H1 (cell line): ENCODE data around the gene RGP1. TPM values are rescaled to one million over a fixed set of nuclear protein-coding genes. Genes with fewer than 3 reads are reported as not detected.

Experiments used
- CTCF ChIA-PET: fragments of 300-600 bp; sonication (Branson Sonifier 250); formaldehyde crosslinking; loops from one replicate; lab custom pipeline; 2021; ENCODE audit not compliant: partially characterized antibody; lab: Charles Lee
- POLR2A ChIA-PET: fragments of 300-600 bp; sonication (Branson Sonifier 250); formaldehyde crosslinking; loops from one replicate; lab custom pipeline; 2021; ENCODE audit warnings: inconsistent platforms; ENCODE audit not compliant: partially characterized antibody; lab: Charles Lee
- DNase-seq, 2 experiments: peaks; one replicate each; pipeline versions ENCODE4 v3.0.0 to v3.0.0-alpha.2; 2010 to 2022; ENCODE audit warnings: low spot score in 2 of 2, low read depth in 1 of 2, mixed read lengths in 1 of 2
- FAIRE-seq: peaks from 2 replicates; lab custom pipeline; 2011; peaks lifted over from hg19 to GRCh38; lab: Jason Lieb, UNC
- H2AFZ ChIP-seq: 2 replicates; pipeline ENCODE4 v1.8.1; 2012; ENCODE audit warnings: low read length, inconsistent platforms
- H2AK5ac ChIP-seq: 2 replicates; pipeline ENCODE4 v1.6.1; 2013; ENCODE audit warnings: low read depth, low read length
- H2BK120ac ChIP-seq: replicated peaks from 2 replicates; pipeline ENCODE3; 2013; ENCODE audit warnings: low read depth, low read length, inconsistent platforms
- H2BK12ac ChIP-seq: 2 replicates; pipeline ENCODE4 v1.6.1; 2013; ENCODE audit warnings: low read depth, low read length
- H2BK15ac ChIP-seq: 2 replicates; pipeline ENCODE4 v1.6.1; 2013; ENCODE audit warnings: low read length
- H2BK20ac ChIP-seq: 2 replicates; pipeline ENCODE4 v1.6.1; 2013; ENCODE audit warnings: low read length
- H2BK5ac ChIP-seq: 2 replicates; pipeline ENCODE4 v1.6.1; 2013; ENCODE audit warnings: low read depth, low read length
- H3K14ac ChIP-seq: 2 replicates; pipeline ENCODE4 v1.6.1; 2013; ENCODE audit warnings: inconsistent platforms; ENCODE audit not compliant: insufficient read length
- H3K18ac ChIP-seq: 2 replicates; pipeline ENCODE4 v1.6.1; 2013; ENCODE audit warnings: low read length; ENCODE audit errors: extremely low read depth
- H3K23ac ChIP-seq: 2 replicates; pipeline ENCODE4 v1.6.1; 2013; ENCODE audit warnings: inconsistent platforms; ENCODE audit not compliant: insufficient read length
- H3K23me2 ChIP-seq: 2 replicates; pipeline ENCODE4 v1.6.1; 2013; ENCODE audit warnings: low read depth, low read length
- H3K27ac ChIP-seq: 2 replicates; pipeline ENCODE4 v1.6.1; 2011; ENCODE audit warnings: low read depth, low read length, inconsistent platforms
- H3K27me3 ChIP-seq, 4 experiments: replicated peaks in 1 of 4; 1 replicate in 1 of 4; 2 replicates in 3 of 4; pipeline versions ENCODE4 v1.6.1 to v1.8.1; 2011 to 2013; ENCODE audit warnings: low read length in 3 of 4, mild to moderate bottlenecking in 3 of 4, inconsistent platforms in 2 of 4, mixed read lengths in 2 of 4, moderate library complexity in 1 of 4; ENCODE audit not compliant: control insufficient read depth in 3 of 4, insufficient read depth in 3 of 4; ENCODE audit errors: extremely low read depth in 1 of 4
- H3K36me3 ChIP-seq, 4 experiments: 2 replicates each; pipeline versions ENCODE4 v1.6.1 to v1.8.1; 2011 to 2013; ENCODE audit warnings: mild to moderate bottlenecking in 4 of 4, low read length in 3 of 4, moderate library complexity in 2 of 4, control low read depth in 1 of 4, inconsistent platforms in 1 of 4; ENCODE audit not compliant: insufficient read depth in 4 of 4, control insufficient read depth in 2 of 4
- H3K4ac ChIP-seq: replicated peaks from 2 replicates; pipeline ENCODE3; 2013; ENCODE audit warnings: low read length, low read depth, mixed read lengths, inconsistent platforms; ENCODE audit not compliant: insufficient read length
- H3K4me1 ChIP-seq, 4 experiments: replicated peaks in 1 of 4; 1 replicate in 1 of 4; 2 replicates in 3 of 4; pipeline versions ENCODE4 v1.6.1 to v1.8.1; 2011 to 2013; ENCODE audit warnings: low read length in 3 of 4, inconsistent platforms in 2 of 4, mixed read lengths in 1 of 4; ENCODE audit not compliant: insufficient read depth in 4 of 4, control insufficient read depth in 3 of 4
- H3K4me2 ChIP-seq, 2 experiments: 2 replicates each; pipeline versions ENCODE4 v1.6.1 to v1.8.1; 2011 to 2013; ENCODE audit warnings: low read depth in 2 of 2, low read length in 2 of 2, control low read depth in 1 of 2, inconsistent platforms in 1 of 2, mild to moderate bottlenecking in 1 of 2; ENCODE audit not compliant: insufficient read depth in 1 of 2
- H3K4me3 ChIP-seq, 4 experiments: fragments of 200-600, 300-600 bp in 1 of 4; sonication (generic), shearing (Covaris generic), sonication (Bioruptor Twin) in 1 of 4; 2 replicates each; pipeline versions ENCODE4 v1.5.1 to v1.8.1; 2011 to 2016; ENCODE audit warnings: low read length in 4 of 4, low read depth in 3 of 4, control low read depth in 2 of 4, inconsistent platforms in 2 of 4, mild to moderate bottlenecking in 2 of 4, mixed read lengths in 1 of 4, moderate library complexity in 1 of 4; ENCODE audit not compliant: insufficient read depth in 2 of 4; ENCODE audit errors: extremely low read depth in 1 of 4
- H3K56ac ChIP-seq: replicated peaks from 2 replicates; pipeline ENCODE3; 2013; ENCODE audit warnings: low read depth, mild to moderate bottlenecking, mixed read lengths, low read length, inconsistent platforms; ENCODE audit not compliant: insufficient read length
- H3K79me1 ChIP-seq: 2 replicates; pipeline ENCODE4 v1.6.1; 2013; ENCODE audit warnings: low read depth, low read length, control low read depth
- H3K79me2 ChIP-seq, 2 experiments: 2 replicates each; pipeline versions ENCODE4 v1.6.1 to v1.8.1; 2012 to 2013; ENCODE audit warnings: low read length in 2 of 2, mild to moderate bottlenecking in 2 of 2, inconsistent platforms in 1 of 2; ENCODE audit not compliant: insufficient read depth in 2 of 2, control insufficient read depth in 1 of 2
- H3K9ac ChIP-seq, 4 experiments: replicated peaks in 1 of 4; 1 replicate in 1 of 4; 2 replicates in 3 of 4; pipeline versions ENCODE4 v1.6.1 to v1.8.1; 2011 to 2013; ENCODE audit warnings: low read depth in 3 of 4, low read length in 3 of 4, control low read depth in 2 of 4, mild to moderate bottlenecking in 2 of 4, moderate library complexity in 2 of 4, inconsistent platforms in 1 of 4; ENCODE audit errors: extremely low read depth in 1 of 4
- H3K9me3 ChIP-seq, 2 experiments: 2 replicates each; pipeline versions ENCODE4 v1.6.1 to v1.8.1; 2012 to 2013; ENCODE audit warnings: mild to moderate bottlenecking in 2 of 2, moderate library complexity in 2 of 2, control low read depth in 1 of 2, inconsistent platforms in 1 of 2, low read depth in 1 of 2, low read length in 1 of 2, mixed read lengths in 1 of 2; ENCODE audit not compliant: insufficient read depth in 2 of 2
- H4K20me1 ChIP-seq, 2 experiments: replicated peaks in 1 of 2; 2 replicates each; pipeline versions ENCODE3 to v1.8.1; 2011 to 2013; ENCODE audit warnings: inconsistent platforms in 2 of 2, low read length in 2 of 2, mild to moderate bottlenecking in 1 of 2; ENCODE audit not compliant: insufficient read depth in 2 of 2, control insufficient read depth in 1 of 2
- H4K5ac ChIP-seq: 2 replicates; pipeline ENCODE4 v1.6.1; 2013; ENCODE audit warnings: low read length, low read depth, mixed read lengths, inconsistent platforms; ENCODE audit not compliant: insufficient read length
- H4K8ac ChIP-seq: 2 replicates; pipeline ENCODE4 v1.8.0; 2013; ENCODE audit warnings: mild to moderate bottlenecking, moderate library complexity, low read length, inconsistent platforms; ENCODE audit not compliant: insufficient read depth; ENCODE audit errors: extremely low read depth
- H4K91ac ChIP-seq: replicated peaks from 2 replicates; pipeline ENCODE3; 2013; ENCODE audit warnings: low read length, mixed read lengths, inconsistent platforms; ENCODE audit not compliant: insufficient read length
- CBX8 ChIP-seq: fragments of 300-800, 300-1000 bp; sonication (generic); IDR thresholded peaks from 2 replicates; pipeline ENCODE4 v1.7.1; 2016; ENCODE audit warnings: low read depth, low read length, borderline replicate concordance
- EZH2 ChIP-seq: fragments of 200-600 bp; sonication (generic); IDR thresholded peaks from 2 replicates; pipeline ENCODE4 v1.7.1; 2012; ENCODE audit warnings: low read depth, mild to moderate bottlenecking, moderate library complexity, low read length, inconsistent platforms; ENCODE audit not compliant: severe bottlenecking
- SIN3A ChIP-seq, 2 experiments: IDR thresholded peaks in 1 of 2; conservative IDR thresholded peaks in 1 of 2; 2 replicates each; pipeline ENCODE4 v1.6.1; 2011 to 2012; ENCODE audit warnings: low read length in 2 of 2, improper control_type of control experiment in 1 of 2, low read depth in 1 of 2, mild to moderate bottlenecking in 1 of 2
- SRF ChIP-seq: IDR thresholded peaks from 2 replicates; pipeline ENCODE4 v1.6.1; 2011; ENCODE audit warnings: mild to moderate bottlenecking, low read depth, low read length, moderate library complexity
- TAF7 ChIP-seq: optimal IDR thresholded peaks from 2 replicates; pipeline ENCODE3; 2011; ENCODE audit warnings: low read depth, mild to moderate bottlenecking, inconsistent platforms, low read length, moderate library complexity, borderline replicate concordance
- TBP ChIP-seq: IDR thresholded peaks from 2 replicates; pipeline ENCODE4 v1.6.1; 2011; ENCODE audit warnings: low read depth, low read length, improper control_type of control experiment
- TCF12 ChIP-seq: IDR thresholded peaks from 2 replicates; pipeline ENCODE4 v1.6.1; 2011; ENCODE audit warnings: low read depth, mild to moderate bottlenecking, low read length
- YY1 ChIP-seq: IDR thresholded peaks from 2 replicates; pipeline ENCODE4 v1.6.1; 2011; ENCODE audit warnings: low read depth, mild to moderate bottlenecking, low read length
- WGBS, 2 experiments: shearing (Covaris generic) in 1 of 2; methylation state at CpG; one replicate each; pipeline versions ENCODE4 v1.1.6 to v1.1.7; 2013 to 2015; ENCODE audit warnings: low lambda C conversion rate in 2 of 2, mixed read lengths in 2 of 2, inconsistent platforms in 1 of 2, low coverage in 1 of 2, missing lambda C conversion rate in 1 of 2; ENCODE audit not compliant: insufficient replicate concordance in 2 of 2, insufficient coverage in 1 of 2, insufficient read length in 1 of 2; ENCODE audit errors: extremely low coverage in 1 of 2, missing lambda C conversion rate in 1 of 2; 5-methylcytosine and 5-hydroxymethylcytosine counted together
- polyA plus RNA-seq, 7 experiments: library from polyadenylated mRNA; depleted of rRNA in 3 of 7; stranded (reverse) in 5 of 7; unstranded in 2 of 7; fragments of >200 nt in 5 of 7; fragments of 200-250 nt in 2 of 7; gene quantifications; 1 replicate in 5 of 7; 2 replicates in 1 of 7; 4 replicates in 1 of 7; pipeline versions ENCODE4 v1.2.1 to v1.2.3, GENCODE V29; 2011 to 2013; ENCODE audit warnings: missing spikeins in 2 of 7, mixed read lengths in 2 of 7
- total RNA-seq: library from RNA; stranded (reverse); fragmentation: NEBNext Ultra II Directional; extraction: Animal tissue kit (Norgen Biotek cat#: 25700); gene quantifications from 2 replicates; pipeline ENCODE4 v1.2.1, GENCODE V29; 2021
- TF ChIP-seq, protein P1 (sequence below): IDR thresholded peaks from 2 replicates; pipeline ENCODE4 v1.6.1; 2012; ENCODE audit warnings: inconsistent platforms

Gene RGP1
- total and polyA plus RNA-seq, 2 of the 8 experiments (the other 6 are each of a cell fraction or from before 2014, with no cell fraction given): 11.8 to 22.7 TPM

DNA sequence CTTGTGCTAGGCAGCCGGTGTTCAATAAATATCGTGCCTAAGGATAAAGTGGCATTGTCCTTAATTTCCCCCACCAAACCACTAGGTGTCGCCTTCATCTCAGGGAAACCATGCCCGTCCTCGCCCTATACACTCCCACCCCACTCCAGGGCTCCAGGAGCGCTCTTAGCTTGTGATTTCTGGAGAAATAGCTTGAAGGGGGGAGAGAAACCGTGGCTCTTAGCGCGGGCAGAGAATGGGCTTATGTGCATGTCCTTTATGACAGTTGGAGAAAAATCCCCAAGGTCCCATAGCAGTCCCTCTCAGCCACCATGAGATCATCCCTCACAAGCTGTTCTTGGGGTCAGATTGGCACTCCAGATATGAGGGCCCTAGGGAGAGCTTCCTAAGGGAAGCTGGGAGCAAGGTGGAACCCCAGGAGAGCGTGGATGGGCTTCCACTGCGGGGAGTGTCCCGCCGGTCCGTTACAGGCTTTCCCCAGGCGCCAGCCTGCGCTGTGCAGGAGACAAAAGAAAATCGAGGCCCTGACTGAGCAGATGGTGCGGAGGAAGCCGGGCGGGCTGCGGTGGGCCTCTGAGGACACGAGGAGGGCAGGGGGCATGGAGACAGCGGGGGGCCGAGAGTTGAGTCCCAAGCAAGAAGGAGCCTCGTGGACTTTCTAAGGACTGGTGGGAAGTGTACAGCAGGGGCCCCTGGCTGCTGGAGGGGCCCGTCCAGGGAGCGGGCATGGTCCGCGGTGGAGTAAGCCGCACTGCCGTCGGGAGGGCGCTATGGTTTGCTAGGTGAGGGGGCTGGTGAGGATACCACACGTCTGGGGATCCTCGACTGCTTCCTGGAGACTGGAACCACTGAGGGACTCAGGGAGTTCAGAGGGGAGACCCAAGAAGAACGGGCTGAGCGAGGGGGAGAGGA is 41.6 kb downstream of the RGP1 start:
- H3K23me2 ChIP-seq: peaks cover 5% of the 10 kb centered on the region; the same call in 1 of the 2 replicates
- peak overlapping the region; percentile 70 for H4K5ac ChIP-seq
- H2BK5ac ChIP-seq: no peak overlapping the region; the same call in 1 of the 2 replicates
- peak overlapping the region; percentile 39 to 65 (median 52); a peak in 7 of 8 replicates for H3K4me3 ChIP-seq
- FAIRE-seq: peak; percentile 93
- H2BK12ac ChIP-seq: no peak overlapping the region; the same call in 1 of the 2 replicates
- WGBS, 2 experiments: 19% methylated on average over 37 of the region's 37 CpGs; no CpG with 5 or more reads in 1 of the 2 experiments
- no peaks in the 10 kb centered on the region for H4K20me1 ChIP-seq
- H2AK5ac ChIP-seq: no peak overlapping the region
- H4K8ac ChIP-seq: 0 out of 2 replicates have a peak overlapping the region, but pooled peaks have one; percentile 85
- no peak overlapping the region for H3K14ac ChIP-seq
- no peaks in the 10 kb centered on the region for H3K36me3 ChIP-seq
- peaks cover 5 to 13% (median 7%) of the 10 kb centered on the region in 4 experiments; a peak in 6 of 7 replicates for H3K4me1 ChIP-seq
- H3K4ac ChIP-seq: peak overlapping the region; percentile 30
- H3K56ac ChIP-seq: no peak overlapping the region
- ChIA-PET CTCF (interaction anchor here (0.6 to 4.0 kb wide), 54 partner anchors 8 to 232 kb away, joined by 3 to 67 read pairs (median 5); partner anchors contain the start of genes FAM221B, HINT2, MSMP and SPAG8), POLR2A (interaction anchor here (0.6 to 3.9 kb wide), 13 partner anchors 9 to 99 kb away, joined by 3 to 38 read pairs (median 4); partner anchors contain the start of genes CREB3, FAM221B, HINT2 and SPAG8)
- H3K27ac ChIP-seq: no peak overlapping the region
- H3K9me3 ChIP-seq: no peaks in the 10 kb centered on the region
- H3K23ac ChIP-seq: no peak overlapping the region
- H2BK15ac ChIP-seq: peak overlapping the region; percentile 81; the same call in 1 of the 2 replicates
- H3K18ac ChIP-seq: peak overlapping the region; percentile 78
- no peak overlapping the region for H2BK120ac ChIP-seq
- H3K79me1 ChIP-seq: no peaks in the 10 kb centered on the region
- no peaks in the 10 kb centered on the region for H3K79me2 ChIP-seq
- peak overlapping the region; percentile 69 for H2AFZ ChIP-seq
- peaks cover 0 to 10% (median 0%) of the 10 kb centered on the region in 4 experiments; a peak in 4 of 7 replicates for H3K27me3 ChIP-seq
- H2BK20ac ChIP-seq: no peak overlapping the region
- peak in 1 of 2 experiments; percentile 78 for DNase-seq
- H3K4me2 ChIP-seq: peak overlapping the region; percentile 46 to 89
- peak overlapping the region; percentile 17 for H4K91ac ChIP-seq
- H3K9ac ChIP-seq: peak overlapping the region in 2 of 4 experiments; percentile 23 to 34; a peak in 3 of 7 replicates
- TF ChIP-seq CBX8: no peak
- TF ChIP-seq YY1: peak; percentile 33; the same call in 1 of the 2 replicates
- no peak for TF ChIP-seq TAF7
- TF ChIP-seq EZH2: peak; percentile 32
- 0 out of 2 replicates have a peak, but pooled peaks have one; percentile 22 for TF ChIP-seq TBP
- TF ChIP-seq TCF12: no peak
- no peak for TF ChIP-seq SRF
- no peak for TF ChIP-seq SIN3A (conservative IDR thresholded peaks at IDR 0.05 in 1 of 2, IDR thresholded peaks at IDR 0.05 in 1 of 2; ENCODE audit: low read depth in 1 of 2, low read length in 2 of 2)
- TF ChIP-seq, protein P1, sequence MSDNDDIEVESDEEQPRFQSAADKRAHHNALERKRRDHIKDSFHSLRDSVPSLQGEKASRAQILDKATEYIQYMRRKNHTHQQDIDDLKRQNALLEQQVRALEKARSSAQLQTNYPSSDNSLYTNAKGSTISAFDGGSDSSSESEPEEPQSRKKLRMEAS: peak; percentile 58
